Adrenal gland (tissue), 12 donors: Measurements from ENCODE around the gene ATP13A4. TPM values are rescaled to one million over a fixed set of nuclear protein-coding genes. Genes with fewer than 3 reads are reported as not detected.

Experiments
- DNase-seq, 7 donors: peaks; one replicate each; pipeline ENCODE4 v3.0.0-alpha.2; 2019 to 2020
- H3K27ac ChIP-seq, 5 donors: fragments of 200-600 bp; sonication (generic) in 4 of 5; 1 replicate in 3 of 5; 2 replicates in 2 of 5; pipeline versions ENCODE4 v1.5.1 to v1.8.0; 2016 to 2020; ENCODE audit warnings: mild to moderate bottlenecking in 1 of 5
- H3K27me3 ChIP-seq: fragments of 200-600 bp; 2 replicates; pipeline ENCODE4 v1.8.0; 2021
- H3K36me3 ChIP-seq, 2 donors: fragments of 200-600 bp; replicated peaks in 1 of 2; 1 replicate in 1 of 2; 2 replicates in 1 of 2; pipeline versions ENCODE4 v1.5.1 to v1.8.0; 2018 to 2022
- H3K4me1 ChIP-seq, 2 donors: fragments of 200-600 bp; replicated peaks in 1 of 2; 1 replicate in 1 of 2; 2 replicates in 1 of 2; pipeline versions ENCODE4 v1.5.1 to v1.8.0; 2018 to 2021
- H3K4me3 ChIP-seq, 4 donors: fragments of 200-600 bp; sonication (generic) in 3 of 4; one replicate each; pipeline ENCODE4 v1.5.1; 2016 to 2018
- H3K9me3 ChIP-seq, 3 donors: fragments of 200-600 bp; sonication (generic) in 1 of 3; replicated peaks in 1 of 3; 1 replicate in 2 of 3; 2 replicates in 1 of 3; pipeline versions ENCODE4 v1.5.1 to v1.8.0; 2016 to 2021
- POLR2A ChIP-seq, 2 donors: fragments of 450-650 bp; IDR thresholded peaks; one replicate each; pipeline ENCODE4 v1.6.1; 2017; ENCODE audit warnings: antibody characterized with exemption in 2 of 2, mild to moderate bottlenecking in 2 of 2, moderate library complexity in 1 of 2
- WGBS, 4 donors: extraction: QIAGEN DNeasy Blood & Tissue Kit in 2 of 4; methylation state at CpG; one replicate each; pipeline versions ENCODE4 v1.1.5 to v1.1.7; 2013 to 2017; 5-methylcytosine and 5-hydroxymethylcytosine counted together
- intact Hi-C, 2 donors: fragments of 100-400 bp; cut with DNase I; formaldehyde crosslinking; loops; one replicate each; pipeline versions ENCODE4 v1.14.1 to v1.15.0; 2022 to 2023
- polyA plus RNA-seq, 3 donors: library from polyadenylated mRNA; stranded (reverse); fragments of 200-250 nt in 2 of 3; fragments of 350-450 nt in 1 of 3; fragmentation: Illumina TruSeq in 1 of 3; extraction: RNeasy Lipid Tissue Mini Kit (QIAGEN cat#74804) in 1 of 3; gene quantifications; one replicate each; pipeline ENCODE4 v1.2.3, GENCODE V29; 2013 to 2014
- total RNA-seq, 9 donors: library from RNA; depleted of rRNA in 4 of 9; stranded (reverse); fragments of >200 nt in 4 of 9; fragments of 120-200 nt in 1 of 9; fragmentation: NEBNext Ultra II Directional in 1 of 9; extraction: Animal tissue kit (Norgen Biotek cat#: 25700) in 1 of 9; gene quantifications; one replicate each; pipeline versions ENCODE4 v1.1.0 to v1.2.4, GENCODE V29; 2013 to 2023
- TF ChIP-seq, protein P1 (sequence below), 6 experiments: fragments of 450-650 bp in 4 of 6; fragments of 200-600 bp in 2 of 6; sonication (generic) in 1 of 6; IDR thresholded peaks; 1 replicate in 5 of 6; 2 replicates in 1 of 6; pipeline versions ENCODE4 v1.5.1 to v1.8.0; 2016 to 2021; ENCODE audit warnings: antibody characterized with exemption in 6 of 6, mild to moderate bottlenecking in 2 of 6, moderate library complexity in 1 of 6
- donor health status: healthy with polysubstance abuse.
- donor health status: Bipolar disorder and iron deficiency.
- donor health status: DM: yes; HTN: yes; CAD: no.
- donor health status: DM: no; HTN: no; CAD: no.
- donor health status: DM: no; HTN: no; CAD: no.
- donor health status: DM: yes; HTN: yes; CAD: no.

Gene ATP13A4
- total and polyA plus RNA-seq, 12 donors: 0.14 to 2.9 (median 0.57) TPM; not detected in 1

DNA sequence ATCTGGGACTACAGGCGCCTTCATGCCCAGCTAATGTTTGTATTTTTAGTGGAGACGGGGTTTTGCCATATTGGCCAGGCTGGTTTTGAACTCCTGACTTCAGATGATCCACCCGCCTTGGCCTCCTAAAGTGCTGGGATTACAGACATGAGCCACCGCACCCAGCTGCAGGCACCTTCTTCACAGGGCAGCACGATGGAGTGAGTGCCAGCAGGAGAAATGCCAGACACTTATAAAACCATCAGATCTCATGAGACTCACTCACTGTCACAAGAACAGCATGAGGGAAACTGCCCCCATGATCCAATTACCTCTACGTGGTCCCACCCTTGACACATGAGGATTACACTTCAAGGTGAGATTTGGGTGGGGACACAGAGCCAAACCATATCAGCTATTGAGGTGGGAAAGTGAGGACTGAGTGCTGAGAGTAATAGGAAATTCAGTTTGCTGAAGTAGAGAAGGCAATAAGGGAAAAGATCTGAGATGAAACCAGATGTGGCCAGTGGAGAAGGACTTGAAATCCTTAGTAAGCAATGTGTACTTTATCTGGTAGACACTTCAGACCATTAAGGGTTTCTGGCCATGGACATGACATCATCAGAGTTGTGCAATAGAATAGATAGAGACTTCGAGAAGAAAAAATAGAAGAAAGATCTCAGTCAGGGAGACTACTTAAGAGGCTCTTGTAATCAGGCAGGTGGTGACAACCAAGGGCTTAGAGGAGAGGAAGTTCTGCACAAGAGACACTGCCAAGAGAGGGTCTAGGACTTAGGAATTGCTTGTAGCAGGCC lies 158.0 kb downstream of the ATP13A4 start:
- H3K4me1 ChIP-seq: no peaks in the 10 kb centered on the region
- no peaks in the 10 kb centered on the region for H3K9me3 ChIP-seq
- H3K36me3 ChIP-seq: no peaks in the 10 kb centered on the region
- H3K27me3 ChIP-seq: no peaks in the 10 kb centered on the region
- intact Hi-C loops: no loop called here
- H3K4me3 ChIP-seq: no peak overlapping the region
- WGBS, 4 donors: 46 to 82% (median 76%) methylated on average over 3 to 7 of the region's 7 CpGs
- H3K27ac ChIP-seq: no peak overlapping the region
- TF ChIP-seq POLR2A (IDR thresholded peaks at IDR 0.05): no peak
- TF ChIP-seq, protein P1, sequence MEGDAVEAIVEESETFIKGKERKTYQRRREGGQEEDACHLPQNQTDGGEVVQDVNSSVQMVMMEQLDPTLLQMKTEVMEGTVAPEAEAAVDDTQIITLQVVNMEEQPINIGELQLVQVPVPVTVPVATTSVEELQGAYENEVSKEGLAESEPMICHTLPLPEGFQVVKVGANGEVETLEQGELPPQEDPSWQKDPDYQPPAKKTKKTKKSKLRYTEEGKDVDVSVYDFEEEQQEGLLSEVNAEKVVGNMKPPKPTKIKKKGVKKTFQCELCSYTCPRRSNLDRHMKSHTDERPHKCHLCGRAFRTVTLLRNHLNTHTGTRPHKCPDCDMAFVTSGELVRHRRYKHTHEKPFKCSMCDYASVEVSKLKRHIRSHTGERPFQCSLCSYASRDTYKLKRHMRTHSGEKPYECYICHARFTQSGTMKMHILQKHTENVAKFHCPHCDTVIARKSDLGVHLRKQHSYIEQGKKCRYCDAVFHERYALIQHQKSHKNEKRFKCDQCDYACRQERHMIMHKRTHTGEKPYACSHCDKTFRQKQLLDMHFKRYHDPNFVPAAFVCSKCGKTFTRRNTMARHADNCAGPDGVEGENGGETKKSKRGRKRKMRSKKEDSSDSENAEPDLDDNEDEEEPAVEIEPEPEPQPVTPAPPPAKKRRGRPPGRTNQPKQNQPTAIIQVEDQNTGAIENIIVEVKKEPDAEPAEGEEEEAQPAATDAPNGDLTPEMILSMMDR (IDR thresholded peaks at IDR 0.05): no peak
- DNase-seq: no peak

DNA sequence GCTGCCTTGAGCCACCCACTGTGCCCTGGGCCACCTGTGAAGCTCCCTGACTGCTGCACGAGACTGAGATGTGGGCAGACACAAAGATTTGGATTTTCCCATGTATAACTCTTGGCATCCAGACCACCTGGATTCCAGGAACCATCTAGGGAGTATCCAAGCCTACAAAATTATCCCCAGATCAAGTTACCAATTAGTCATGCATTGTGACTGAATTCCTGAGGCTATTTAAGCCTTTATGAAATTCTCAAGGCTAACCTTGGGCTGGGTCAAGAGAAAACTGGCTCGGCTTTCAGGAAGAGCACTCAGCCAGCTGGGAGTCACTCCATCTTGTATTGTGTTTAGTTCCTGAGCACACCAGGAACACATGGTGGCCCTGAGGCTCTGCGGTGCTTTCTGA lies 162.8 kb downstream of the ATP13A4 start:
- TF ChIP-seq, protein P1 (IDR thresholded peaks at IDR 0.05): no peak
- TF ChIP-seq POLR2A (IDR thresholded peaks at IDR 0.05): no peak
- peak overlapping the region in 1 of 5 donors; percentile 49 for H3K27ac ChIP-seq
- no peaks in the 10 kb centered on the region for H3K4me1 ChIP-seq
- peak; percentile 27 to 60 (median 50) for DNase-seq
- no peaks in the 10 kb centered on the region for H3K27me3 ChIP-seq
- no peaks in the 10 kb centered on the region for H3K36me3 ChIP-seq
- intact Hi-C loops: no loop called here
- WGBS, 4 donors: 42 to 67% (median 54%) methylated on average over 3 of the region's 3 CpGs
- H3K9me3 ChIP-seq: no peaks in the 10 kb centered on the region
- H3K4me3 ChIP-seq: no peak overlapping the region

DNA sequence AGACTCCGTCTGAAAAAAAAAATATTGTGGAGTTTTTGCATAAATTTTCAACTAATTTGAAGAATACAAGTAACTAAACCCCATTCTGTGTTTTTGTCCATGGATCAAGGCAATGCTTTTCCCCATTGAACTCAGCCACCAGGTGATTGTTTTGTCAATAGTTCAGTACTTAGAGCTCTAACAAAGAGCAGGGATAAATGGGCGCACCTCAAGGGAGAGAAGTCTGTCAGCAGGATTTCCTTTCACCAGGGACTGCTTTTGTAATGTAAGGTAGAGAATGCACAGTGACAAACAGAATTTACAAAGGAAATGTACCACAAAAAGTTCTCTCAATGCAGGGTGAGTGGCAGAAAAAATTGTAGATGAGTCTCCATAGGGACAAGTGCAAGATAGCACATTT lies 165.4 kb downstream of the ATP13A4 start:
- TF ChIP-seq POLR2A (IDR thresholded peaks at IDR 0.05): no peak
- TF ChIP-seq, protein P1 (IDR thresholded peaks at IDR 0.05): no peak
- no peaks in the 10 kb centered on the region for H3K36me3 ChIP-seq
- H3K4me1 ChIP-seq: no peaks in the 10 kb centered on the region
- no peak for DNase-seq
- H3K9me3 ChIP-seq: no peaks in the 10 kb centered on the region
- intact Hi-C loops: no loop called here
- no peak overlapping the region for H3K27ac ChIP-seq
- H3K27me3 ChIP-seq: no peaks in the 10 kb centered on the region
- H3K4me3 ChIP-seq: no peak overlapping the region
- 78 to 85% (median 84%) methylated on average over 2 of the region's 2 CpGs for WGBS, 4 donors

DNA sequence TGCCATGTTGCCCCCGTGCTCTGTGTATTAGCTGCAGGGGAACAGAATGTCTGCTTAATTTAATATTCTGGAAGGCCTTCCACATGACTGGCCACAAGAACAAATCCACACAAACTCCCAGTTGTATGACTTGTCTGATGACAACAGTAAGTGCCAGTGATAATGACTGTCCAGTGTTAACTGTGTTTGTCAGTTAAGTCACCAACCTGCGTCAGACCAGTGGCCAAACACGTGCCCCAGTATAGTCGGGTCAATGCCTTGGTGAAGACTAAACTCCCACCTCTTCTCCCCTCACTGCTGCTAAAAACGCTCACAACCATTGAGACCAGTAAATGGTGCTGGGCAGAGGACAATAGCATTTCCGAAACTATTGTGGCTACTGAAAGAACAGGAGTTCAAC lies 166.3 kb downstream of the ATP13A4 start:
- DNase-seq: no peak
- no peaks in the 10 kb centered on the region for H3K9me3 ChIP-seq
- 83 to 91% (median 87%) methylated on average over 6 of the region's 6 CpGs for WGBS, 4 donors
- H3K36me3 ChIP-seq: no peaks in the 10 kb centered on the region
- H3K4me3 ChIP-seq: no peak overlapping the region
- no peak overlapping the region for H3K27ac ChIP-seq
- TF ChIP-seq, protein P1 (IDR thresholded peaks at IDR 0.05): no peak
- no peak for TF ChIP-seq POLR2A (IDR thresholded peaks at IDR 0.05)
- no peaks in the 10 kb centered on the region for H3K4me1 ChIP-seq
- no peaks in the 10 kb centered on the region for H3K27me3 ChIP-seq
- intact Hi-C loops: no loop called here
